Measurements from ENCODE around the gene NHLRC2.
"Not testable (repeated sequence)": the region's sequence is repeated elsewhere in the genome, so short reads cannot be mapped to it uniquely, and the experiment has no call there.

NHLRC2 gene

GRCh38 chr10:113854013-113854760, at the start of gene NHLRC2, which contains the start of gene DCLRE1A:
Gene NHLRC2, plus strand, starts transcription at chr10:113854661. Its CDS starts 212 bp downstream, at chr10:113854873.
Gene DCLRE1A, minus strand, starts transcription at chr10:113854082. Its CDS starts 900 bp downstream, at chr10:113853182.
- peak; percentile 21 for FAIRE-seq

DNA sequence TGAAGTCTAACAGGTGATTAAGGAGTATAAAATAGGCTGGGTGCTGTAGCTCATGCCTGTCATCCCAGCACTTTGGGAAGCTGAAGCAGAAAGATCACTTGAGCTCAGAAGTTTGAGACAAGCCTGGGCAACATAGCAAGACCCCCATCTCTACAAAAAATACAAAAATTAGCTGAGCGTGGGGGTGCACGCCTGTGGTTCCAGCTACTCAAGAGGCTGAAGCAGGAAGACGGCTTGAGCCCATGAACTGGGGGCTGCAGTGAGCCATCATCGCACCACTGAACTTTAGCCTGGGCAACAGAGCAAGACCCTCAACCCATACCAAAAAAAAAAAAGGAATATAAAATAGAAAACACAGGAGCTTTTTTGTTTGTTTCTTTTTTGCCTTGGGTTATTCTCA, 48.0 kb upstream of the NHLRC2 start:
- no peak for FAIRE-seq

- FAIRE-seq: no peak
Measured at GRCh38 chr10:113808168-113808567, 46.3 kb upstream of the NHLRC2 start.

GRCh38 chr10:113814700-113815099, 39.8 kb upstream of the NHLRC2 start:
- not testable (repeated sequence) for FAIRE-seq

GRCh38 chr10:113819989-113820388, 34.5 kb upstream of the NHLRC2 start:
- FAIRE-seq: no peak

GRCh38 chr10:113820507-113820906, 34.0 kb upstream of the NHLRC2 start:
- no peak for FAIRE-seq

DNA sequence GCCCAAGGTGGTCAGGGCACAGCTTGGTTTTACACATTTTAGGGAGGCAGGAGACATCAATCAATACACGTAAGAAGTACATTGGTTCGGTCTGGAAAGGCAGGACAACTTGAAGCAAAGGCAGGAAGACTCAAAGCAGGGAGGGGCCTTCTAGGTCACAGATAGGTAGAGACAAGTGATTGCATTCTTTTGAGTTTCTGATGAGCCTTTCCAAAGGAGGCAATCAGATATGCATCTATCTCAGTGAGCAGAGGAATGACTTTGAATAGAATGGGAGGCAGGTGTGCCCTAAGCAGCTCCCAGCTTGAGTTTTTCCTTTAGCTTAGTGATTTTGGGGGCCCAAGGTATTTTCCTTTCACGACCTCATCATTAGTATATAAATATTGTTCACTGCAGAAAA, 33.2 kb upstream of the NHLRC2 start:
- not testable (repeated sequence) for FAIRE-seq

DNA sequence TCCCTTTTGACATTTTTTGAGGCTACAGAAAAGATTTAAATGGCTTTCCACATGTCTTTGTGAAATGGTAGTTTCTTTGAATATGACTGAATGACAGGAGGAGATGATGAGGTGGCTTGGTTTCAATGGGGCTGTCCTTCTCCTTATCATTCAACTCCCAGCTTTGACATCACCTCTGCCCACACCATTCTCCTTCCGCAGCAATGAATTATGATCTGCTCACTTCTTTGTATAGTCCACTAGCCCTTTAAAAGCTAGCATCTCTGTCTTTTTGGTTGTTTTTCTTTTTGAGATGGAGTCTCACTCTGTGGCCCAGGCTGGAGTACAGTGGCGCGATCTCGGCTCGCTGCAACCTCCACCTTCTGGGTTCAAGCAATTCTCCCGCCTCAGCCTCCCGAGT, 32.3 kb upstream of the NHLRC2 start:
- FAIRE-seq: no peak

DNA sequence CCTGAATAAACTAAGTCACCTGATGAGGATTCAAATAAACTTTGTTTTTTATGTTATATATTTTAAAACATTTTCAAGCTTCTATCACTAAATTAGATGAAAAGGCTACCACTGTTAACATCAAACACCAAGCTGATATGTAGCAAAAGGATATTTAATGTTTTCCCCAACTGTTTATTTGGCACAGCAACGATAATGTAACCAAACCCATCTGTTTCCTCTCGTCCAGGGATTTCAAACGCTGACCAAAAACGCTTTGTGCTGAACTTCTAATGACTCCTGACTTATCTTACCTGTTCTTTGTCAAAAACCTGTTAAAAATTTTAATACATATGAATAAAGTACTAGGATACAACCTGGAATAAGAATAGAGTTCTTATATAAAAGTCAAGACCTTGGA, 31.1 kb upstream of the NHLRC2 start:
- FAIRE-seq: peak; percentile 68

DNA sequence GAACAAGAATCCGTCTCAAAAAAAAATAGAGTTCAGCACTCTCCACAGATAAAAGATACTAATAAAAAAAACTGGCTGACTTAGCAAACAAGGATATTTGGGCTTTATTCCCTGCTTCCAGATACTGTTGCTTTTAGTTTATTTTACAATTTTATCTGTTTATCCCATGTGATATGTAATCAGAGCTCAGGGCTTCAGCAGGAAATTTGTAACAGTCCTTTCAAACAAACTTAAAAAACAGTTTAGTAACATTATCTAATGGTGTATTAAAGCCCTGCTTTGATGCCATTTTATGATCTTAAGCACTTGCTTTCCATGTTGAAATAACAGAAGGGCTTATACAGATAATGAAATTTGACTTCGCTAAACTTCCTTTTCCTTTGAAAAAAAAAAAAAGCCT, 28.7 kb upstream of the NHLRC2 start:
- FAIRE-seq: peak; percentile 91

- not testable (repeated sequence) for FAIRE-seq
Measured at GRCh38 chr10:113828567-113828966, 25.9 kb upstream of the NHLRC2 start.

GRCh38 chr10:113842171-113842570, 12.3 kb upstream of the NHLRC2 start:
- FAIRE-seq: no peak

GRCh38 chr10:113843972-113844485, 10.4 kb upstream of the NHLRC2 start:
- no peak for FAIRE-seq

GRCh38 chr10:113846036-113846435, 8.4 kb upstream of the NHLRC2 start:
- FAIRE-seq: no peak

DNA sequence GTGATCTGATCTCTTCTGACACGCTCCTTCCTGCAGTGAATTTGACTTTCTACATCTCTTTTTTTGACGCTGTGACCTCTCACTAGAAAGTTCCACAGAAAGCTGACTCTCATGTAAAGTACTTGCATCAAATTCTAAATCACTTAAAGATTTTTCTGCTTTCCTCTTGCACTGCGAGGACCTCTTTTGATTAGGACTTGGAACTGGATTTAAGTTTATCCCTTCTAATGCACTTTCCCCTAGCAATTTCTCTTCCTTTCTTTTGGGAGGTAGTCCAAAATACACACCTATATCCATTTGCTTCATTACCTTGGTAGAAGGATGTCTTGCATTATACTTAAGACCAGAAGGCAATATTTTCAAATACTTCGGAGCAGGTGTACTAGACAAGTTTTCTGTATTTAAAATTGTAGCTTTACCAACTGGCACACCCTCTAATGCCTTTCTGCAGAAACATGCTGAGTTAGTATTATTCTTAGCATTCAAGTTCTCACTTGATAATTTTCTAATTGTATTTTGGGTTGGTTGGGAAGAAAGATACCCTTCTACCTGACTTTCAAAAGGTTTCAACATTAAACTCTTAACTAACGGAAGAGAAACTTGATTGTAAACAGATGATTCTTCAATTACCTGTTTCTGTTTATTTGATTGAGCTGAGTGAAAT, 5.2 kb upstream of the NHLRC2 start:
- no peak for FAIRE-seq

- FAIRE-seq: no peak
Measured at GRCh38 chr10:113849946-113850345, 4.5 kb upstream of the NHLRC2 start.

- FAIRE-seq: no peak
Measured at GRCh38 chr10:113853578-113854012, 866 bp upstream of the NHLRC2 start.

DNA sequence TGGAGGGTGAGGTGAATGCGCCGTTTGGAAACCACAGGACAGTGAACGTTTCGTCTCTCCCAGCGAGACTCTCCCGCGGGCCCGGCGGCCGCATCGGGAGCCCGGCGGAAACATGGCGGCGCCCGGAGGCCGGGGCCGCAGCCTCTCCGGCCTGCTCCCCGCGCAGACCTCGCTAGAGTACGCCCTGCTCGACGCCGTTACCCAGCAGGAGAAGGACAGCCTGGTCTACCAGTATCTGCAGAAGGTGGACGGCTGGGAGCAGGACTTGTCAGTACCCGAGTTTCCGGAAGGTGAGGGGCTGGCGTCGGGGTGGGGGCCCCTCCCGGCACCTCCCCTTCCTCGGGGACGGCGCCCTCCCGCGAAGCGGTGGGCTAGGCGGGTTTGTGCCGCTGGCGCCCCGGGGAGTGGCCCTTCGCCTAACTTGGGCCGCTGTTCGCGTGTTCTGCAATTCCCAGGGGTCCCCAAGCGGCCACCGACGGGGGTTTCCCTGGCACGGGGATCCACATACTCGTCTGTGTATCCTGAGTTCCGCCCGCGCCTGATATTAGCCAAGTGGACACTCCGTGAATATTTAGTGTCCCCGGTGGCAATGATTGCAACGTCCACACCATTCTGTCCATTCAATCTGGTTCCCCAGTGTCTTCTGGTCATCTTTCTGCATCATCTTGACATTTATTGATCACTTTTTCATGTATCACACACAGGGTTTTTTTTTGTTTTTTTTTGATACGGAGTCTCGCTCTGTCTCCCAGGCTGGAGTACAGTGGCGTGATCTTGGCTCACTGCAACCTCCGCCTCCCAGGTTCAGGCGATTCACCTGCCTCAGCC, 514 bp downstream of the NHLRC2 start:
- no peak for FAIRE-seq

GRCh38 chr10:113856563-113856962, 2.1 kb downstream of the NHLRC2 start:
- no peak for FAIRE-seq

- FAIRE-seq: no peak
Measured at GRCh38 chr10:113857210-113857609, 2.7 kb downstream of the NHLRC2 start.

- FAIRE-seq: no peak
Measured at GRCh38 chr10:113858541-113858940, 4.1 kb downstream of the NHLRC2 start.

DNA sequence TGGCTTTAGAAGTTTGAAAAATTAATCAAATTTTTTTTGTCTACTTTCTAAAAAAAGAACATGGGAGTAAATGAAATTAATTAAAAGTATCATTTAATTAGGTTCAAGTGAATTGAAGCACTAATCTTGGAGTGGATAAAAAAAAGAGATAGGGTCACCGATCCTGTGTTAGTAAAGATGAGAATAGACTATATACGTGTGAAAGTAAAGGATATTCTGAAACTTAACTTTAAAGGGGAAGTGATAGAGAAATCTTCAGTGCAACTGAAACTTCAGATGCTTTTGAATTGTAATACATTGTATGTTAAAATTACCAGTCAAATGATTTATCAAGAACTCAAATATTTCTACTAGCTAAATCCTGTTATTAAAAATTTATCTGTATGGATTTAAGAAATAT, 4.8 kb downstream of the NHLRC2 start:
- FAIRE-seq: no peak

GRCh38 chr10:113865901-113866300, 11.4 kb downstream of the NHLRC2 start:
- FAIRE-seq: no peak
